Measurements from ENCODE around the gene HLA-DPB1.
A peak's percentile ranks its signal among the peaks of the same experiment; 100 is the strongest.
"Not testable (repeated sequence)": the region's sequence is repeated elsewhere in the genome, so short reads cannot be mapped to it uniquely, and the experiment has no call there.

The HLA-DPB1 gene

GRCh38 chr6:33072508-33073100 is 3.2 kb upstream of the HLA-DPB1 start:
- no peak for DNase-seq

GRCh38 chr6:33073431-33073871 is 2.3 kb upstream of the HLA-DPB1 start, which contains the start of gene HLA-DPA1:
Gene HLA-DPA1, minus strand, starts transcription at chr6:33073649.
- DNase-seq: no peak

GRCh38 chr6:33075208-33075567 is 602 bp upstream of the HLA-DPB1 start:
- no peak for DNase-seq

DNA sequence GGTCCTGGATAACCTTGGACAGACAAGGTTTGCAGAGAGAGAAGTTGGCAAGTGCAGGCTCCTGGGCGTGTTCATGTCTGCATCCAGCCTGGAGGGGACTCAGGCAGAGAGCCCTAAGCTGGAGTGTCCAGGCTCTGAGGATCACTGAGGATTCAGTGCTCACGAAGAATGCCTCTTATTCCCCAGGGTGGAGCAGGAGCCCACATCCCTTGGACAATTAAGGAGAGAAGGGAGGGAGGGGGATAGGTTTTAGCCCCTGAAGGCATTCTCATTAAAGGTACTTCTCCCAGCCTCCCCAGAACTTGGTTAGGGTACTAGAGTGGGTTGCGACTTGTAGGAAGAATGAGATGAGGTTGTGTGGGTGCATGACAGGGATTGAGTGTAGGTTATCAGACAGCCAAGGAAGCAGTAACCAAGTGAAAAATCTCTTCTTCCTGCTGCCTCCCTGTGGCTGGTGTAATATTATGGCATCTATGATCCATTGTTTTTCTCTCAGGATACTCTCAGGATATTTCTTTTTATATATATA is 680 bp downstream of the HLA-DPB1 start:
- no peak for DNase-seq

DNA sequence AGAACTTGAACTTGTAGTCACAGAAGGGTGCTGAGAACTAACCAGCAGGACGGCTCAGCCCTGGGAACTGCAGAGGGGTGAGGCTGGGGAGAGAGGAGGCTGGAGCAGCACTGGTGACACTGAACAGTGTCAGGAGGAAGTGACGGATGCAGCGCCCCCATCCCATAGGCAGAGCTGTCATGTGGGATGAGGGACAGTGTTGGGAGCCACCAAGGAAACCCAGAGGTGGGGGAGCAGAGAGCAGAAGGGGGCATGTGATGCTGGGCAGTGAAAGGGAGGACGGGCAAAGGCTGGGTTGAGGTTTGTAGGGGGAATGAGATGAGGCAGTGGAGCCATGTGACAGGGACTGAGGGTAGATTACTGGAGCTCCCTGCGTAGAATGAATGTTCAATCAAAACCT is 2.1 kb downstream of the HLA-DPB1 start:
- DNase-seq: no peak

DNA sequence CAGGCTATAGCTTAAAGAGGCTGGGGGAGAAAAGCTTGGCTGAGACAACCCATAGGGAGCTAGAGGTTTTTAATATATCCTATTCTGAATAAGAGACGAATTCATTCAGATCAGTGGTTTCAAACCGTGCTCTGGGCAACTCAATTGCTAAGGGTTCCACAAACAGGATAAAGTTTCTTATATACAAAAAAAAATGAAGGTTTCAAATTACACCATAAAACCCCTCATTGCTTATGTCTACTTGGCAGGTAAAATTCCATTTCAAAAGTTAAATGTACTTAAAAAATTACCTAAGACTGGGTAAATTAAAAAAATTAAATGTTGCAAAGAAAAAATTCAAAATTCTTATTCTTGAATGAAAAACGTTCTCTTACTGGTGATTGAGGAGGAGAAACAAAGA is 2.7 kb downstream of the HLA-DPB1 start:
- no peak for DNase-seq

DNA sequence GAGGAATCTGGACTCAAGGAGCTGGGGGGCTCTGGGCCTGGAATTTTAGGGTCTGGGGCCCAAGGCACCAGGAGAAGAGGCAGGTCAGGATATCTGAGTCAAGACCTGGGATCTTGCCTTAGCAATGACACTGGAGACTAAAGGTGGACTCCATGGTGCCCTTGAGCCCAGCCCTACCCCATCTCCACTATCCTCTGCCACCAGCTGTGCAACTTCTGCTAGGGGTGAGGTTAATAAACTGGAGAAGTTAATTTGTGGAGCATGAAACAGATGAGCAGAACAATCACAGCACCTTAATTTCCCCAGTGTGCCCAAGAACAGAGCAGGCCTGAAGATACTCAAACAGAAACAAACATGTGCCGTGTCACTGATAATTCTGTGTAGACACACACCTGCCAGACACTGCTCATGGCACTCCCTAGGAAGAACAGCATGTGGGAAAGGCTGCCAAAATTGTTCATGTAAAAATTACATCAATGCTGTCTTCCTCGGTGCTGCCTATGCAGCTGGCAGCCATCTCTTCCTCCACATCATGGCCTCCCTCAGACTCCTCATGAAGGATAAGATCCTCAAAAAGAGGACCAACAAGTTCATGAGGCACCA is 3.2 kb downstream of the HLA-DPB1 start:
- no peak for DNase-seq

- no peak for DNase-seq
These were observed 3.8 kb downstream of the HLA-DPB1 start for GRCh38 chr6:33079580-33079979.

- no peak for DNase-seq
These were observed 4.6 kb downstream of the HLA-DPB1 start for GRCh38 chr6:33080127-33081089.

DNA sequence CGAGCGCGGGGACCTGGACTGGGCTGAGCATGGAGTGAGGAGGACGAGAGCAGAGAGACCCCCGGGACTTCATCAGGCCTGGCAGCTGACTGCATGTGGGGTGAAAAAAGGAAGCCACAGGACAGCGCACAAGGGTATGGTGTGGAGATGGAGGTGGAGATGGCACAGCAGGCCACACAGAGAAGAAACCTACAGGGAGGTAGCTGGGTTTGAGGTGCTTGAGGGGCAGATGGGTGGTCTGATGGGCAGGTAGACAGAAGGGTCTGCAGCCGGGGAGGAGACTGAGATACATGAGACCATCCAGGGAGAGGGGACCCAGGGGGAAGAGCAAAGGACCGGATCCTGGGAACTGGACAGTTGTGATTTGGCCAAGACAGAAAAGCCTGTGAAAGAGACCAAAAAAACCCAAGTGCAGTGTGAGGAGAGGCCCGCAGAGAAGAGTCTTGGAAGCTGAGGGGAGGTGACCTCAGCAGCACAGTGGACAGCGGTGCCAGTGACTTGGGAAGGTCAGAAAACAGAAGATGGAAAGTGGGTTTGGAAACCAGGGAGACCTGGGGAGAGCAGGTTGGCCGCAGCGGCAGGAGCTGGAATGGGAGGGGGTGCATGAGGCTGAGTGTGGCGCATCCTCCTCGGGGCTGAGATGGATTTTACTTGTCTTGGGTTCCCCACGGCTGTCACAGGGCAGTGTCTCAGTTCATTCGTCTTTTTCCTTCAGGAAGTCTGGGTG is 5.5 kb downstream of the HLA-DPB1 start:
- DNase-seq: no peak

- DNase-seq: no peak
These were observed 6.9 kb downstream of the HLA-DPB1 start for GRCh38 chr6:33082702-33083101.

DNA sequence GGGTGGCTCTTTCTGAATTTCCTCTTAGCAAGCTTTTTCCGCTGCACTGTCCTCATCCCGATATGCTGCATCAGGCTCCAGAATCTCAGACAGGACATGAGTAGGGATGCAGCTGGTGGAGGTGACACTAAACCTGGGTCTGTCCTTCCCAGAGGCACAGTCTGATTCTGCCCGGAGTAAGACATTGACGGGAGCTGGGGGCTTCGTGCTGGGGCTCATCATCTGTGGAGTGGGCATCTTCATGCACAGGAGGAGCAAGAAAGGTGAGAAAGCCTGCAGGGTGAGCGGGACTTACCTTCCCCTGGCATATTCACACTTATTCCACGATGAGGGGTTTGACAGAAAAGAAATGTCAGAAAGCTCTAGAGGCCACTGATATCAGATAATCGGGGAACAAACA is 9.8 kb downstream of the HLA-DPB1 start:
- DNase-seq: no peak

DNA sequence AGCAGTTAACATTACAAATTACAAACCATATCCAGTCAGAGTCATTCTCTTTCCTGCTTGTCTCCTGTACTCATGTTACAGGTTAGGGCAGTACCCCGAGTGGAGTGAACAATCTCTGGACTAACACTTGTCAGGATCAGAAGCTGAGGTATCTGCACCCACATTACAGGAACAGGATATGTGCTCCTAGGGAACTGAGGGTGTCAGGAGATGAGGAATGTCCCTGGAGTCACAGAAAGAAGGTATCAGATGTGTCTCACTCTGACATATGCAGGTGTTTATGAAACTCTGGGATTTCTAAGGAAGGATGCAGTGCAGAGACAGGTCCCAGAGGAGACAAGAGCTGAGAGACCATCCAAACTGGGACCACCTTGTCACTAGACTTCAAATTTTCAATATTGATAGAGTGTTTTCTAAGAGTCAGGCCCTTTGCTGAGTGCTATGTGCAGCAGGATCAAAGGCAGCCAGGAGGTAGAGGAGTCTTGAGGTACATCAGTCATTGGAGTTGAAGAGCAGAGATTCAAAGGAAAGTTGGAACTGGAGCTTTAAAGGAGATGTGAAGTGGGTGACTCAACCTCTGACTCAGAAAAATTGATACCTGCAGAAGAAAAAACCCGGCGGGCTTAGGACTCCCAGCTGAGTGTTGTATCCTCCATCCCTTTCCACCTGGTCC is 12.6 kb downstream of the HLA-DPB1 start:
- DNase-seq: no peak

DNA sequence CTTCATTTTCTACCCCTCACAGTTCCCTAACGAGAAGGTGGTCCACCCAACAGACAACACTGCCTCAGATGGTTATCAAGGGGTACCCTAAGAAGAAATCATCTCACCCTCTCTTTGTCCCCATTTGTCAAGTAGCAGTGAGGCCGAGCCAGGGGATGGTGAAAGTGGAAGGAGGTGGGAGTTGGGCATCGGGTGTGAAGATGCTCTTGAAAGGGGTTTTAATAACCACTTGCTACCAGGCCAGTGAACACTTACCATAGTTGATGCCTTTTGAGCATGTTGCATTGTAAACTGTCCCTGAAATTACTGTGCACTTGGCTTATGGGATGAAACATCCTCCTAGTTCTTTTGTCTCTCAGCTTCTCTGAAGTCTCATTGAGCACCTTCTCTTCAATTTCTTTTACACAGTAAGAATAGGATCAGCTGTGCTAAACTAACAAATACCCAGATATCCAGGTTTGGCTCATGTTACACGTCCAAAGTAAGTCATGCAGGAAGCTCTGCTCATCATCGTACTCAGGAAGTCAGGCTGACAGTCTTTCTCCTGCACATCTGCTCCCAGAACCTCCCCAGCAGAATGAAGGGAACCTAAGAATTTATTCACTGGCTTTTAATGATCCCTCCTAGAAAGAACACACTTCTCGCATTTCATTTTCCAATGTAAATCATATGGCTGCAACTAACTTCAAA is 13.3 kb downstream of the HLA-DPB1 start:
- DNase-seq: no peak

- peak; percentile 59 for DNase-seq
These were observed 16.2 kb downstream of the HLA-DPB1 start for GRCh38 chr6:33091957-33092356.

GRCh38 chr6:33092385-33092784 is 16.6 kb downstream of the HLA-DPB1 start:
- no peak for DNase-seq

- DNase-seq: no peak
These were observed 18.1 kb downstream of the HLA-DPB1 start for GRCh38 chr6:33093855-33094254.

DNA sequence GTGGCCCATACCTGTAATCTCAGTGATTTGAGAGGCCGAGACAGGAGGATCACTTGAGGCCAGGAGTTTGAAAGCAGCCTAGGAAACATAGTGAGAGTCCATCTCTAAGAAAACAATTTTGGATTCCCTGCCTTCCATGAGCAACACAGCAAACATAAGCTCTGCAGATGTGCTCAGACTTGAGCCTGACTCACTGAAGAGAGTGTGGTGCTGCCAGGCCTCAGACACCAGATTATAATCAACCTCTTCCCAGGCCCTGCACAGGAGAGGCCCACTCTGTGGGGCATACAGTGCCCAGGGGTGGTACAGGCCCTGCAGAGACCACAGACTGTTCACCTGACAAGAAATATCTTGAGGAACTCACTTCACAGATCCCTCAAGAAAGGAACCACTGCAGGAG is 19.9 kb downstream of the HLA-DPB1 start:
- DNase-seq: no peak

DNA sequence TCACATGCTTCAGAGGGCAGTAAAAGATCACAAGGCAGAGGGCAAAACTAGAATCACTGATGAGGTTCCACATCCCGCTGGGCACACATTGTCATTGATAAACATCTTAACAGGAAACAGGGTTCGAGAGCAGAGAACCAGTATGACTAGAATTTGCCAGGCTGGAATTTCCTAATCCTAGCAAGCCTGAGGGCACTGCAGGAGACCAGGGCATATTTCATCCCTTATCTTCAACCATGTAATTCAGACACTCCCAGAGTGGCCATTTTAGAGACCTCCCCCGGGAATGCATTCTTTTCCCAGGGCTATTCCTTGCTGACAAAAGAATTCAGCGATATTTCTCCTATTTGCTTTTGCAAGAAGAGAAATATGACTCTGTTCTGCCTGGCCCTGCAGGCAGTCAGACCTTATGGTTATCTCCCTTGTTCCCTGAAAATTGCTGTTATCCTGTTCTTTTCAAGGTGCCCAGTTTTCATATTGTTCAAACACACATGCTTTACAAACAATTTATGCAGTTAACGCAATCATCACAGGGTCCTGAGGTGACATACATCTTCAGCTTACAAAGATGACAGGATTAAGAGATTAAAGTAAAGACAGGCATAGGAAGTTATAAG is 25.4 kb downstream of the HLA-DPB1 start:
- DNase-seq: not testable (repeated sequence)

DNA sequence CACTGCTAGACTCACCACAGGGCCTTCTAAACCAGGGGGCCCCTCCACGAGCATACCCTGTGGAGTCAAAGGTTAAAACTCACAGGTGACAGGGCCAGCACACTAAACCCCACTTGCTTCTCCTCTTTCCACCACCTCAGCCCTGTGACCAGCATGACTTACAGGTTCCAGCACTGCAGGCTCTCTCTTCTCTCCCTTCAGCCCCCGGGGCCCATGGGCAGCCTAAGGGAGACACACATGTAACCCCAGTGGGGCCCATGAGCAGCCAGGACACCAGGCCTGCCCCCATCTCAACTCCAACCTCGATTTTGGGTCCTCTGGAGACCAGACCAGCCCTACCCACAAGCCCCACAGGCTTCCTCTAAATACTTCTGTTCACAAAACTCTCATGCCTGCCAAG is 28.0 kb downstream of the HLA-DPB1 start:
- no peak for DNase-seq

DNA sequence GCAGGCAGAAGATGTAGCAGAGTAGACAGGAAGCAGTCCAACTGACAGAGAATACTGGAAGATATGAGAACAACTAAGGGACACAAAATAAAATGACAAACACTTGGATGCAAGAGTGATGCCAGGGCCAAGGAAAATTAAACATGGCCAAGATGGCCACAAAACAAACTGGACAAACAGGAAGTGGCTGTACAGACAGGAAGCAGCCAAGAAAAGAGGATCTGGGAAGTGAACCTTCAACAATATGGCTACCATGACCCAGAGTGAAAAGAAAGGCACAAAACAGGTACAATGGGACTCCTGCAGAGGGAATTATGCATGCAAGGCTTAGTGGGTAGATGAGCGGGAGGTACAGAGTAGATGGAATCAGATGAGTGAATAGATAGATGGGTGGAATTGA is 29.1 kb downstream of the HLA-DPB1 start:
- DNase-seq: no peak

All from stimulated activated CD4-positive, alpha-beta T cell treated with anti-CD3 and anti-CD28 coated beads, Interleukin-4, amount 100 ng/mL, for 1 hour (primary cell).